HG03460 (cell line): ENCODE measurements around the gene LGALS1.
A peak's percentile ranks its signal among the peaks of the same experiment; 100 is the strongest.

ENCODE experiments used
- ATAC-seq: cut with Tn5 transposase; IDR thresholded peaks from one replicate; pipeline ENCODE4 v1.9.1; 2021; ENCODE audit not compliant: unreplicated experiment

LGALS1 gene

DNA sequence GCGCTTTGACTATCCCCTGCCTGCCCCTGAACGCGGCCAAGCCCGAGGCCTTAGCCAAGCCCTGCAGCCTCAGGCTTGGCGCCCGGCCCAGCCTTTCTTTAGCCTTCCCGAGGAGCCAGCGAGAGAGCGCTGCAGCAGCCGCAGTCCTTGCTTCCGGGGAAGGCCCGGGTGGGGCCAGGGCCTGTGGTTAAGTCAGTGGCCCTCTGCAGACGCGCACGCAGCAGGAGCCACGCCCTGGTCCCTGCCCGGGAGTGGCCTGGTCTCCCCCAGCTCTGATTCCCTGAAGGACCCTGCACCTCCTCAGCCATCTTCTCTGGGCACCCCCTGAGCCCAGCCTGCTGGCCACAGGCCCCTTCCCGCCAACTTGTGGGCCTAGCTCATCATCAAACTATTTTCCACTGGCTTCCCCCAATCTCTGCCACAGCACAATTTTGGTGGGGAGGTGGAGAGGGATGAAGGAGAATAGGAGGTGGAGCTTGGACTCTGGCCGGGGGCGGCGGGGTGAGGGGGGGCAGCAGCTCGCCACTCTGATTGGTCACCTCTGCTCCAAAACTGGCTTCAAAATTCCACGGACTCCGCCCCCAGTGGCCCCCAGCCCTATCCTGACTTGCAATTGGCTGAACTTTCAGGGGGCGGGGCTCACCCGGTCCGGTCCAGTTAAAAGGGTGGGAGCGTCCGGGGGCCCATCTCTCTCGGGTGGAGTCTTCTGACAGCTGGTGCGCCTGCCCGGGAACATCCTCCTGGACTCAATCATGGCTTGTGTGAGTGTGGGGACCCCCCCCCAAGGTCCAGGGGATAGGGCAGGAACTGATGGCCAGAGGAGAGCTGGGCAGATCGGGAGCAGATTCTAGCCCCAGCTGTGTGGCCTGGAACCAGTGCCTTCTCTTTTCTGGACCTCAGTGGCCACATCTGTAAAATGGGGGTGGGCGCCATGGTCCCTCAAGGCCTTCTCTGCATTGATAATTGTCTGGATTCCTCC lies at the start of gene LGALS1:
LGALS1 (plus strand) TSS at position 686 of the 979 bp plus-strand sequence; CDS start at position 753, 67 bp downstream.
- ATAC-seq = peak; percentile 35

DNA sequence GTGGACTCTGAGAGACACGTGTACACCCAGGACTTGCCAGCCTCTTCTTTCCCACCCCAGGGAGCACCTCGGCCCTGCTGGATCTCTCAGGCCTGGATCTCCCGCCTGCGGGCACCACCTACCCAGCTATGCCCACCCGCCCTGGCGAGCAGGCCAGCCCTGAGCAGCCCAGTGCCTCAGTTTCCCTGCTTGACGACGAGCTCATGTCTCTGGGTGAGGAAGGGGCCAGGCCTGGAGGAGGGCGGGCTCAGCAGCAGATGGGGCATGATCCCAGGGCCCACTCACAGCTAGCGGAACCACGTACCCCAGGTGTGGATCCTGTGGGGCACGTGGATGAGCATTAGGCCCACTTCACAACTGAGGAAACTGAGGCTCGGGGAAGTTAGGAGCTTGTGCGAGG lies 49.7 kb upstream of the LGALS1 start:
- ATAC-seq = no peak

- ATAC-seq = no peak
These were observed 49.3 kb upstream of the LGALS1 start for GRCh38 chr22:37626144-37626543.

DNA sequence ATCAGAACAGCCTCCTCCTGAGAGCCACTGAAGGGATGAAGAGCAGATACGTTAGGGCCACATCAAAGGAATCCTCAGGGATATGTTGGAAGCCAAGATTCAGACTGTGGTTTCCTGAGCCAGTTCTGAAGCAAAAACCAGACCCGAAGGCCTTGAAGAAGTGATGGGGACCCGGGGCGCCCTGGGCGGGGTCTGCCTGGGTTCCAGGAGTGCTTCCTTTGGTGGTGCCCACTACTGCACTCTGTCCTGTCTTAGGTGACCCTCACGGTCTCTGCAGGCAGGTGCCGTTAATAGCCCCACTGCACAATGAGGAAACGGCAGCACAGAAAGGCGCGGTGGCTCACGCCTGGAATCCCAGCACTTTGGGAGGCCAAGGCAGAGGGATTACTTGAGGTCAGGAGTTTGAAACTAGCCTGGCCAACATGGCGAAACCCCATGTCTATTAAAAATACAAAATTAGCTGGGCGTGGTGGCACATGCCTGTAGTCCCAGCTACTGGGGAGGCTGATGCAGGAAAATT lies 48.8 kb upstream of the LGALS1 start:
- ATAC-seq = no peak

- ATAC-seq = no peak
These were observed 48.3 kb upstream of the LGALS1 start for GRCh38 chr22:37627121-37627520.

- ATAC-seq = no peak
These were observed 47.9 kb upstream of the LGALS1 start for GRCh38 chr22:37627545-37627944.

- no peak for ATAC-seq
These were observed 46.6 kb upstream of the LGALS1 start for GRCh38 chr22:37628830-37629229.

- ATAC-seq = no peak
These were observed 45.5 kb upstream of the LGALS1 start for GRCh38 chr22:37629928-37630327.

DNA sequence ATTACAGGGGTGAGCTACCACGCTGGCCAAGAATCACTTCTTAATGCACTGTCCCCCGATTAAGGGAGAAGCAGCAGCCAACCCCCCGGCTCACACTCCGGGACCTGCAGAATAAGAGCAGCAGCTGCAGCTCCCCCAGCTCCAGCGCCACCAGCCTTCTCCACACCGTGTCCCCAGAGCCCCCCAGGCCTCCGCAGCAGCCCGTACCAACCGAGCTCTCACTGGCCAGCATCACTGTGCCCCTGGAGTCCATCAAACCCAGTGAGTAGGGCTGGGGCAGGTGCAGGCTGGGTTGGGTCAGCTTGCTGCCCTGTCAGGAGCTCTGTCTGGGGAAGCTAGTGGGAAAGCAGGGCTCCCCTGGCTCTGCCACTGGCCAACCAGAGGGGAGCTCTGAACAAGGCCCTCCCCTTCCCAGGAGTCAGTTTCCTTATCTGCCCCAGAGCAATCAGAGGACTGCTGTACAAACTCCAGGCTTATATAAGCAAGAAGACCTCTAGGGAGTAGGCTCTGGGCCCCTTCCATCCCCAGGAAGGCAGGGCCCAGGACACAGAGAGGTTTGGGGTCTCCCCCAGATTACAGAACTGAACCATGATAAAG lies 44.5 kb upstream of the LGALS1 start:
- ATAC-seq = no peak

GRCh38 chr22:37631448-37632173 lies 43.8 kb upstream of the LGALS1 start:
- no peak for ATAC-seq

- peak; percentile 3 for ATAC-seq
These were observed 43.0 kb upstream of the LGALS1 start for GRCh38 chr22:37632174-37633088.

DNA sequence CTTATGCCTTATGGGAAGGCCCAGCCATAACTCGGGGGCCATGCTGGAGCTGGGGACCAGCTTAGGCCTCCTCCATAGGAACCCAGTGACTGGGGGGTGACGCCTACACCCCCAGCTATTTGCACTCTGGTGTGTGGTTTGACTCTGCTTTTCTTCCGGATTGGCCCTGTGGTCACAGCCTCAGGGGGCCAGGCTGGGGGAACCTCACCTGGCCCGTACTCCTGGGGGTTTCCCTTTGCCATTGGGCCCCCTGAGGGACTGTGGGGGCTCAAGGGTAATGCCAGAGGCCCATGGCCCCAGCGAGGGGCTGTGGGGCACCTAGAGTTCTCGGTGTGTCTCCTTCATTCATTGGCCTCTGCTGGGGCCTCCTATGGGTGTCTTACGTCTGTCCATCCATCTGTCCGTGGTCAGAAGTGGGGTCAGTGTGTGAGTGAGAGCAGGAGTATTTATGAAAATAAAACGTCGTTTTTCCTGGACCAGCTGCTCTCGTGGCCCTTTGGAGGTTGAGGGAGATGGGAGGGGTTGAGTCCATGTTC lies 42.3 kb upstream of the LGALS1 start:
- ATAC-seq = peak; percentile 44

DNA sequence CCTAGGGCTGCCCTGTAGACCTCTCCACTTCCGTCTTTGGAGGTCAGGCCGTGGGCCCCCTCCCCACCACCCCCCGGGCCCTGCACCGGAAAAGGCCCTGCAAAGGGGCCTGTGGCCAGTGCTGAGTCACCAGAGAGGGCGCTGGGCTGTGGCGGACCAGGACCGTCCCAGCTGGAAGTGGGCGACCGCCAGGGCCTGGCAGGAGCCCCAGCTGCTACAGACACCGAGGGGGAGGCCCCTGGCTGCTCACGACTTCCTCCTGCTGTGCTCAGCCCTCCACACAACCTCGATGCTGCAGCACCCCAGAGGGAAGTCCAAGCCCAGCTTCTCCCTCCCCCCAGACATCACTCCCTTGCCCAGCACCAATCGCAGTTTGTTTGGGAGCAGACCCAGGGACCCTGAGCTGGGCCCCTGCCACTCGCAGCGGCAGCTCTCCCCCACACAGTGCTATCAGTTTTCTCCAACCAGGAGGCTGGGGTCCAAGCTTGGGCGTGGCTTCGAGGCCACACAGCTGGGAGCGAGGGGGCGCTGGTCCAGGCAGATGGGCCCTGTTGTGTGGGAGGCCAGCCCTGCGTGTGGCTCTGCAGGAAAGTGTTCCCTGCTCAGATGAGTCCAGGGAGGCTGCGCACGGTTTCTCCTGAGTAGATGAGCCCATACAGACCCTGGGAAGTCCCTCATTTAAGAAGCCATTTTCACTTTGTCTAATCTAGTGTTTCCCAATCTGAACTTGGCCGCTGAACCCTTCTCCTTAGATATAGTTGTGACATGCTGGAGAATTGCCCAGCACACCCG lies 41.6 kb upstream of the LGALS1 start:
- peak; percentile 49 for ATAC-seq

GRCh38 chr22:37634417-37634924 lies 41.0 kb upstream of the LGALS1 start:
- no peak for ATAC-seq

DNA sequence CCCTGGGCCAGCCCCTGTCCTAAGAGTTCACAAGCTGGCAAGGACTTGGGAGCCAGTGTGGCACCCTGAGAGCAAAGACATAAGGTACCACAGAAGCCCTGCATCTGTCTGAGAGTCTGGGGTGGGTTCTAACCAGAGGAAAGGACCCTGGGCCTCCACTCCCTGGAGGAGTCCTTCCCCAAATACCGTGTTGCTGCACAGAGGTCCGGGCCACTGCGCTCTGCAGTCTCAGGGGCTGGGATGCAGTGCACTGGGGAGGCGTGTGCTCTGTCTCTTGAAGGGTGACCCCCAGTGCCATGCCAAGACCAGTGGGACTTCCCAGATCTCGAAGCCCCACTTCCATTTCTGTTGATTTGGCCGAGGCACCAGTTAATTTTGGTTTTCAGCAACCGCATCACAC lies 40.3 kb upstream of the LGALS1 start:
- no peak for ATAC-seq

DNA sequence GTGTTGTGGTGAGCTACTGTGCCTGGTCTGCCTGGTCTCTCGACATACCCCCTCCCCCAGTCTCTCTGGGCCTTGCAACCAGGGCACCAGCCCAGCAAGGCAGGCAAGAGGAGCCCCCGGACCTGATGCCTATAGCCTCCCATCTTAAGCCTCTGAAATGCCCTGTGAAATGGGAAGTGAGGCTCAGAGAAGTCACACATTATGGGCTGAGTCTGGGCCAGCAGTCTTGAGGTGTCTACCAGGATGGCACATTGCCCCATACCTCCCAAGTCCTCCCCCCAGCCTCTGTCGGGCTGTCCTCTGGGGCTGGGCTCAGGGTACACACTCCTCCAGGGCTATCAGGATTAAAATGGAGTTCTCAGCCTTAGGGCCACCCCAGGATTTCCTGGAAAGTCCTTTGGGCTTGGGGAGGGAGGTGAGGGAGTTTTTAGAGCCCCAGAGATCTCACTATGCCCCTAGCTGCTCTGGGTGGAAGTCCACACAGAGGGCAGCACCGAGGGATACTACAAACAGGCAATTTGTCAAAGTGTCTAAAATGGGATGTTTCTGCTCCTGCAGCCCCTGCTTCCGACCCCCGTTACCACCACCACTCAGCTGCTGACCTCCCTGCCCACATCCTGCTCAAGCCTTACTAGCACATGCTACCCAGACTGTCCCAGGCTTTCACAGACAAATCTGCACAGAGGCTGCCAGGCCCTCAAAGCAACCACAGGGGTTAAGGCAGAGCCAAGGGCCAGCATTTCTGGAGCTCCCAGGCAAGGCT lies 39.1 kb upstream of the LGALS1 start:
- ATAC-seq = no peak

- no peak for ATAC-seq
These were observed 38.5 kb upstream of the LGALS1 start for GRCh38 chr22:37636949-37637273.

DNA sequence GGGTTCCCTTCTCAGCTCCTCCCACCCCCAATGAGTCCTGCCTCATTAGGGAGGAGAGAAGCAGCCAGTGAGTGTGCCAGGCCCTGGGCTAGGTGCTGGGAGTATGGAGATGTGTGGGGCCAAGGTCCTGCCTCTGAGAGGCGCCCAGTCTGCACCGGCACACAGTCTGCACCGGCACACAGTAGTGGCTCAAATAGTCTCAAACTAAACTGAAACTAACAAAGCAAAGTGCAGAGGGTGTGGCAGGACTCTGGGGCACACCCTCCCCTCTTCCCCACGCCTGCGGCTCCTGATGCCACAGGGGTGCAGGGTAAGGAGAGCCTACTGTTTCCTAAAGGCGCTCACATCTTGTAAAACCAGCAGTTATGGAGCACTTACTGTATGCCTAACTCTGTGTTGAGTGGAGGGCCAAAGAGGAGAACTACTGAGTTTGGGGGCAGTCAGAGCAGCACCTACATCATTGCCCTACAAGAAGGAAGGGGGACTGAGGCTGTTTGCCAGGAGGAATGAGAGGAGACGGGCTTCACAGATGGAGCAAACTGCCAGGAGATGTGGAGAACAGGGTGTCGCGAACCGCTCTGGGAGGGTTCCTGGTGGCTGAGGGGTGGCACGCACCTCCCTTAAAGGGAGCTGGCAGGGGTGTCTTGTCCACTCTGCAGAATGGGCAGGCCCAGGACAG lies 36.9 kb upstream of the LGALS1 start:
- no peak for ATAC-seq
